Activated naive CD4-positive, alpha-beta T cell treated with anti-CD3 and anti-CD28 coated beads, Interleukin-2, amount 50 U/mL, for 72 hours (primary cell): ENCODE data around the gene BCL7A. TPM values are rescaled to one million over a fixed set of nuclear protein-coding genes. Genes with fewer than 3 reads are reported as not detected.

Source experiments
- ATAC-seq, 2 donors: fragments of 150-1000 bp; cut with Tn5 transposase; 2 replicates each; pipeline ENCODE4 v1.10.0; 2021; ENCODE audit warnings: mild to moderate bottlenecking in 2 of 2, moderate library complexity in 2 of 2
- DNase-seq, 2 donors: peaks; one replicate each; pipeline ENCODE4 v3.0.0; 2021 to 2022; ENCODE audit warnings: low spot score in 2 of 2
- H3K27ac Mint-ChIP-seq, 2 donors: one replicate each; pipeline ENCODE4 v1.8.0; 2022; ENCODE audit warnings: mild to moderate bottlenecking in 2 of 2, mixed read lengths in 2 of 2
- H3K36me3 Mint-ChIP-seq, 2 donors: one replicate each; pipeline ENCODE4 v1.8.0; 2022; ENCODE audit warnings: mixed read lengths in 2 of 2
- H3K9me3 Mint-ChIP-seq, 2 donors: one replicate each; pipeline ENCODE4 v1.8.0; 2022; ENCODE audit warnings: mixed read lengths in 2 of 2
- total RNA-seq, 2 donors: library from RNA; stranded (reverse); gene quantifications; one replicate each; pipeline ENCODE4 v1.2.3, GENCODE V29; 2022

BCL7A gene
- total RNA-seq, 2 donors from 2014 or later, result 3.3 to 5.8 TPM

DNA sequence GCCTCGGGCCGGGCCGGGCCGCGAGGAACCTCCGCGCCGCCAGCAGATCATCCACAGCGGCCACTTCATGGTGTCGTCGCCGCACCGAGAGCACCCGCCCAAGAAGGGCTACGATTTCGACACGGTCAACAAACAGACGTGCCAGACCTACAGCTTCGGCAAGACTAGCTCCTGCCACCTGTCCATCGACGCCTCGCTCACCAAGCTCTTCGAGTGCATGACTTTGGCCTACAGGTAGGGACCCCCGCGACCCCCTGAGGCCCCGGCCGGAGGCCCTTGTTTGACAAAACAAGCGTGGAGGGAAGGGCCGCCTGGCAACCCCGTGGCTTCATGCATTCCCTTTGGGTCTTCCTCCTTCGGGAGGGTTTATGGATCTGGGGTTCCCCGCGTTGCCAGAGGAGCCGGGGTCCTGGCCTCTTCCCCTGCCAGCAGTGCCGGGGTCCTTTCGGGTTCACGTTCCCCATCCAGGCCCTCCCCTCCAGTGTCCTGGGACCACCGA is 57.4 kb downstream of the BCL7A start:
- H3K9me3 Mint-ChIP-seq, result no peaks in the 10 kb centered on the region
- ATAC-seq, result peak; percentile 1 to 16
- peak in 1 of 2 donors; percentile 50 for DNase-seq
- H3K27ac Mint-ChIP-seq, result peak overlapping the region; percentile 73 to 91
- H3K36me3 Mint-ChIP-seq, result peaks cover 19 to 22% of the 10 kb centered on the region in 2 donors

DNA sequence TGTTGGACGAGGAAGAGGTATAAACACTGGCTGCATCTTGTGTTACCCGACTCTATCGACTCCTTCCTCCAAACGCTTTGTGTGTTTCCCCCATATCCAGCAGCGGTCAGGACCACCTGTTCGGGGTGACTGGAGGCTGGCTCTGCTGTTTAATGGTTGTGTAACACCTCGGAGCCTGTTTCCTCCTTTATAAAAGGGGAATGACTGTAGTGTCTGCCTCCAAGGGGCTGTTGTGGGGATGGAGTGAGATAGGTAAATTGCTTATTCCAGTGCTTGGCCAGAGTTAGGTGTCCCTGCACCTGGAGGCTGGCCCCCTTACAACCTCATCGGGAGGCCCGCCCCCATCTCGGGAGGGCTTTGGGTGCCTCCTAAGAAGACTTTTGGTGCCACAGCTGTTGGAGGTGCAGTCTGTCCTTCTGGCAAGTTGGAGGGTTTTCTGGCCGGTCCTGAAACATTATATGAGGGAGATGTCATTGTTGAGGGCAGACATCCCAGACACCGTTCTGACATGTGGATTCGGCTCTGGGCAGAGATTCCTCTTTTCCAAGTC is 57.9 kb downstream of the BCL7A start:
- no peak for DNase-seq
- H3K27ac Mint-ChIP-seq, result peak overlapping the region; percentile 73 to 91
- H3K9me3 Mint-ChIP-seq, result no peaks in the 10 kb centered on the region
- ATAC-seq, result no peak
- peaks cover 23 to 24% of the 10 kb centered on the region in 2 donors for H3K36me3 Mint-ChIP-seq

DNA sequence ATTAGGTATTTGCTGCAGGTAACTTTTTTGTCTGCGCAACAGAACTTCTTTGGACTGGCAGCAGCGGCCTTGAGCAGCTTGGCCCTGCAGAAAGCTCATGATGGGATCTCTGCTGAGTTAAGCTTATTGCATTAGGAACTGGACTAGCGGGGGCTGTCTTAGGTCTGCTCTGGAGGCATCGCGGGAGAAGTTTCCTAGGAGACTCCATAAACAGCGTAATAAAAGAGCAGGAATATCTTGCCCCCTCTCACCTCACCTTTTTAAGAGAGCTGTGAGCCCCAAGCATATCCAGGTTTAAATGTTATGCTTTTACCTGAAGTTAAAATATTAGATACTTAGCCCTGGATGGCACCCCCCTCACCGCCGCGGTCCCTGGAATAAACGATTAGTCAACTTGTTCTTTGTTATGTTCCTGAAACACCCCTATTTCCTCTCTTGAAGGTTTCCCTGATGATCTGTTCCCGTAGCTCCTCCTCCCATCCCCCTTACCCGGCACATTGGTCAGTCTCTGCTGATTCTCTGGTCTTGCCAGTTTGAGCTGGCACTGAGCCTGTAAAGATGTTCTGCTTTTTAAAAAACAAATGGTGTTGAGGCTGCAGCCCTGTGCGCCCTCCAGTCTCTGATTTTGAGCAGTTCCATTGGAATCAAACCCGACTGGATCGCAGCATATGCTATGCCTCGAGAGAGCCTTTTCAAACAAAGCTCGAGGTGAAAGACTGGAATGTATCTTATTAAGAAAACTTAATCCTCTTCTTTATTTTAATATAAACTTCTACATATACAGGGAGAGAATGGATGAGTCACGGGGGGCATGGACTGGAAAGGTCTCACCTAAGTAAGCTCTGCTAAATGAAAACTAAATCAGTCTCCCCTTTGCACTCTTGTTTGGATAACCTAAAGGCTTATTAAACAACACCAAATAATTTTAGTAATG is 58.7 kb downstream of the BCL7A start:
- DNase-seq (no peak), ATAC-seq (peak in 1 of 2 donors; percentile 22)
- no peaks in the 10 kb centered on the region for H3K9me3 Mint-ChIP-seq
- peaks cover 24 to 25% of the 10 kb centered on the region in 2 donors for H3K36me3 Mint-ChIP-seq
- peak overlapping the region; percentile 38 to 73 for H3K27ac Mint-ChIP-seq

DNA sequence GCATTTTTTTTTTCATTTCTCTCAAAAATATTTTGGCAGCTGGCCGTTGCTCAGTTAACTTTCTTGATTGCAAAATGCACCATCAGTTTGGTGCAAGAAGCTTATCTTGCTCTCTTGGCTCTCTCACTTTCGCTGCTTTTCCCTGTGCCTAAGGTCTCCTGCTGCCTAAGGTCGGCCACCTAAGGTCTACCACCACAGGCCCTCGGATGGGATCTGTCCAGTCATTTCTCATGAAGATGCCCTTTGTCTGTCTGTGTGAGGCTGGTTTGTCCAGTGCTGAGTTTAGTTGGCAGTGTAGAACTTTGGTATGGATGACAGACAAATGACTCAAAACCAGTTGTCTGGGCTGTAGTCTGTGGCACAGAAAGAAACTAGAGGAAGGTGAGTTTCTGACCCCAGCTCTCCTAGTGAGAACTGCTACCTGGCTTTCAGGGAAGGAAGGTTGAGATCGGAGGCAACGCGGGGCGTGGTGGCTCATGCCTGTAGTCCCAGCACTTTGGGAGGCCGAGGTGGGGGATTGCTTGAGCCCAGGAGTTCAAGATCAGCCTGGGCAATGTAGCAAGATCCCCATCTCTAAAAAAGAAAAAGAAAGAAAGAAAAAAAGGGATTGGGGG is 59.5 kb downstream of the BCL7A start:
- no peaks in the 10 kb centered on the region for H3K9me3 Mint-ChIP-seq
- ATAC-seq, result peak; percentile 60 to 69
- peaks cover 29 to 31% of the 10 kb centered on the region in 2 donors for H3K36me3 Mint-ChIP-seq
- H3K27ac Mint-ChIP-seq, result peak overlapping the region; percentile 65 to 73
- peak; percentile 29 to 76 for DNase-seq

DNA sequence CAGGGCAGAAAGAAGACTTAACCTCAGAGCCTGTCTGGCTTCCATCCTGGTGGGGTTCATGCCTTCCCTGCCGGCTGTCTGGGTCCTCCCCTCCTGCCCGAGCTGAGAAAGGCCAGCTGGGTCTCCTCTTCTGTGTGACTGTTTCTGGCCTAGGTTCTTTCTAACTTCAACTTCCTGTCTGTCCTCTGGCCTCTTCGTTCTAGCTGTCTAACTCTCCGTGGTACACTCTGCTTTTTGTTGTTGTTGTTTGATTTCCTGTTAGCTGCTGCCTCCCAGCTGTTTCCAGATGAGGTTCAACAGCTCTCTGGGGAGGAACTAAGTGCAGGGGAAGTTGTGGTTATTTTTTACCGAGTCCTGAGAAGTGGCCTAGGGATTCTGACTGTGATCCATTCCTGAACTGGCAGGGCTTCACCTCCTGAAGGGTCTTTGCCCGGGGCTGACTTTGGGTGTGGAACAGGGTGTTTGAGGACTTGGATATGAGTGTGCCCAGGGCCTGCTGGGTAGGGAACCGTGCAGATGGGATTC is 60.1 kb downstream of the BCL7A start:
- H3K9me3 Mint-ChIP-seq, result no peaks in the 10 kb centered on the region
- no peak for DNase-seq
- peak; percentile 5 to 6 for ATAC-seq
- peaks cover 29 to 31% of the 10 kb centered on the region in 2 donors for H3K36me3 Mint-ChIP-seq
- peak overlapping the region in 1 of 2 donors; percentile 73 for H3K27ac Mint-ChIP-seq

DNA sequence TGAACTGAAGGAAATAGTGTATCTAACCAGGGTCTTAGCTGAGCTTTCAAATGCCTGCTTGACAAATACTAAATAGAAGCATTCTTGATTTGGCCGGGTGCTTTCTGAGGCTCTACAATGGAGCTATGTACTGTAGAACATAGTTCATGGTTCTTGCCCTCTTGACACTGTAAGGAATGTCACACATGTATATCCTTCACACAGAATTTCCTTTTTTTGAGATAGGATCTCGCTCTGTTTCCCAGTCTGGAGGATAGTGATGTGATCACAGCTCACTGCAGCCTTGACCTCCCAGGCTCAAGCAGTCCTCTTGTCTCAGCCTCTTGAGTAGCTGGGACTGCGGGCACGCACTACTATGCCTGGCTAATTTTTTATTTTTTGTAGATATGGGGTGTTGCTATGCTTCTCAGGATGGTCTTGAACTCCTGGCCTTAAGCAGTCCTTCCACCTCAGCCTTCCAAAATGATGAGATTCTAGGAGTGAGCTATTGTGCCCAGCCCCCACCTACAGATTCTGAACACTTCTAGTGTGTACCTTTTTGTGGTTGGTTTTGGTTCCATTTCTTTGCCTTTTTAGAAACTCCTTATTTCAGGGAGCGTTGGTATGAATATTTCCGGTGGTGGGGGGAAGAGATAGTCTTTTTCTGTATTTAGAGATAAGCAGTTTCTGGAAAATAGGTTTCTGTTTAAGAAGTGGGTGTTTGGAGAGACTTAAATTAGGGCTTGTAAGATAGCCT is 61.1 kb downstream of the BCL7A start:
- DNase-seq, result no peak
- ATAC-seq, result peak in 1 of 2 donors; percentile 6
- Mint-ChIP-seq H3K9me3 (no peaks in the 10 kb centered on the region), H3K36me3 (peaks cover 29 to 36% of the 10 kb centered on the region in 2 donors), H3K27ac (peak overlapping the region in 1 of 2 donors; percentile 48)

DNA sequence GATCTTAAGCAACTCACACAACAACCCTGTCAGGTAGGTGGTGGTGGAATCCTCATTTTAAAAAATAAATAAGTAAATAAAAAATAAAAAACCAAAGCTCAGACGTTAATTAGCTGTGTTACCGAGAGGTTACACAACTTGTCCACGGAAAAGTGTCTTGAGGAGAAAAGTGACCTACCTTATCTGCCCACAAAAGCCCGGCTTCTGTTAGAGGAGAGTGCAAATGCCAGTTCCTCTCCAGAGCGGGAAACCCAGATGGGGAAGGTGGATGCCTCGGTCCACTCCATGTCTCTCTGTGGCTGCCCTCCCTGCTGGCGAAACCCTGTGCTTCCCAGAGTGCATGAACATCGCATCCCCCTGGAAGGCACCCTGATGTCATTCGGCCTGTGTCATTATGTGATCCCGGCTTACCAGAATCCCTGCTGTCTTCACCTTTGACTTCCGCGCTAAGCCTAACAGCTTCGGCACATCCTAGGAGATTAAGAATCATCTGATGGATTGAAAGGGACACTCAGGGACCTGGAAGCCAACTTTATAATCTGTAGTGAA is 63.2 kb downstream of the BCL7A start:
- Mint-ChIP-seq H3K36me3 (peaks cover 21 to 31% of the 10 kb centered on the region in 2 donors), H3K9me3 (no peaks in the 10 kb centered on the region), H3K27ac (no peak overlapping the region)
- ATAC-seq (no peak), DNase-seq (no peak)

DNA sequence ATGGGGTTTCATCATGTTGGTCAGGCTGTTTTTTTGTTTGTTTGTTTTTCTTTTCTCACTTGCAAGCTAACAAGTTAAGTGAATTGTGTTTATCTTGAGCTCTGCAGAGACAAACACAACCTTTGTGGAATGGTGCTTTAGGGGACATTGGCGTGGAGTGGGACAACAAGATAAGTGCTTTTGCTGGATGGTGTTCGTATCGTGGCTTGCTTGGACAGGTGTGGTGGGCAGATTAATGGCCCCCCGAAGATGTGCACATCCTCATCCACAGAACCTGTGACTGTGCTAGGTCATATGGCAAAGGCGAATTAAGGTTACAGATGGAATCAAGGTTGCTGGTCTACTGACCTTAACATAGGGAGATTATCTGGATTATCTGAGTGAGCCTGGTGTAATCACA is 63.9 kb downstream of the BCL7A start:
- peak overlapping the region in 1 of 2 donors; percentile 48 for H3K27ac Mint-ChIP-seq
- peaks cover 14 to 24% of the 10 kb centered on the region in 2 donors for H3K36me3 Mint-ChIP-seq
- ATAC-seq, result no peak
- no peak for DNase-seq
- H3K9me3 Mint-ChIP-seq, result no peaks in the 10 kb centered on the region

DNA sequence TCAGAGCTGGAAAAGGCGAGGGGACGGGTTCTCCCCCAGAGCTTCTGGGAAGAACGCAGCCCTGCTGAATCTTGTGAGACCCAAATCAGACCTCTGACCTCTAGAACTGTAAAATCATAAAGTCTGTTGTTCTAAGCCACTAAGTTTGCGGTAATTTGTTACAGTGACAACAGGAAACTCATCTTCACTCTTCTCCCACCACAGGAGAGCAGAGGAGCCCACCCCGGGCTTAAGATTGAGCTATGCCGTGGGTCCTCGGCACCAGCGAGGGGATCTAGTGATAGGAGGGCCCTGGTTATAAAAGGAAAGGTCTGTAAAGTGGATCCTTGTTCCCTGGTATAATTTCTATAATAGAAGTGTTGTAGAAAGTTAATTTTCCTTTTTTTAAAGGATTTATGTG is 64.4 kb downstream of the BCL7A start:
- H3K27ac Mint-ChIP-seq, result peak overlapping the region in 1 of 2 donors; percentile 48

DNA sequence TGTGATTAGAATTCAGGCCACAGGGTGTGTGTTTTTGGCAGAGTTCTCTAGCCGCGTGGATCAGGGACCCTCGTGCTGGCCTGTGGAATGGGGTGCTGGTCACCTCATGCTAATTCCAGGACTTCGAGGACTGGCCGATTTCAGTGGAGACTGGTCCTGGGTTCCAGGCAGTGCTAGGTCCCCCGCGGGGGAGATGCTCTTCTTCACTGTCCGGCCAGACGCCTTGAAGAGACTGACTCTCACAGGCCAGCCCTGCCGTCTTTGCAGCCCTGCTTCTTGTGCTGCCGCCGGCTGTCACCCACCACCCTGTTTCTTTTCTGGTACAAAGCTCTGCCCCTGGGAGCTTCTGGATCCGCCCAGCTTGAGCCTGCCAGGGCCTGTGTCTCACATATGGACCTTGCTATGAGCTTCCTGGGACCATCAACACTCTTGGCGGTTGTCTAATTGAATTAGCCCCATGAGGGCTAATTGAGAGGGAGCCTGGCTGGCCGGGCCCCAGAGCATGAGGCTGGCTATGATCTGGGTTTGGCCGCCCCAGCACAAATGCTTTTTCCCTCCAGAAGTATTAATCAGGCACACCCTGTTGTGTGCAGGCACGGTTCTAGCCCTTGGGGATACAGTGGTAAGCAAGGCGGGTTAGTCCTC is 65.1 kb downstream of the BCL7A start:
- ATAC-seq, result no peak
- H3K36me3 Mint-ChIP-seq, result peaks cover 14 to 23% of the 10 kb centered on the region in 2 donors
- no peaks in the 10 kb centered on the region for H3K9me3 Mint-ChIP-seq
- peak overlapping the region in 1 of 2 donors; percentile 12 for H3K27ac Mint-ChIP-seq
- DNase-seq, result no peak

More for the DNA sequence above, 64.4 kb downstream of the BCL7A start:
- DNase-seq, result no peak
- Mint-ChIP-seq H3K9me3 (no peaks in the 10 kb centered on the region), H3K36me3 (peaks cover 14 to 23% of the 10 kb centered on the region in 2 donors)
- ATAC-seq, result no peak

DNA sequence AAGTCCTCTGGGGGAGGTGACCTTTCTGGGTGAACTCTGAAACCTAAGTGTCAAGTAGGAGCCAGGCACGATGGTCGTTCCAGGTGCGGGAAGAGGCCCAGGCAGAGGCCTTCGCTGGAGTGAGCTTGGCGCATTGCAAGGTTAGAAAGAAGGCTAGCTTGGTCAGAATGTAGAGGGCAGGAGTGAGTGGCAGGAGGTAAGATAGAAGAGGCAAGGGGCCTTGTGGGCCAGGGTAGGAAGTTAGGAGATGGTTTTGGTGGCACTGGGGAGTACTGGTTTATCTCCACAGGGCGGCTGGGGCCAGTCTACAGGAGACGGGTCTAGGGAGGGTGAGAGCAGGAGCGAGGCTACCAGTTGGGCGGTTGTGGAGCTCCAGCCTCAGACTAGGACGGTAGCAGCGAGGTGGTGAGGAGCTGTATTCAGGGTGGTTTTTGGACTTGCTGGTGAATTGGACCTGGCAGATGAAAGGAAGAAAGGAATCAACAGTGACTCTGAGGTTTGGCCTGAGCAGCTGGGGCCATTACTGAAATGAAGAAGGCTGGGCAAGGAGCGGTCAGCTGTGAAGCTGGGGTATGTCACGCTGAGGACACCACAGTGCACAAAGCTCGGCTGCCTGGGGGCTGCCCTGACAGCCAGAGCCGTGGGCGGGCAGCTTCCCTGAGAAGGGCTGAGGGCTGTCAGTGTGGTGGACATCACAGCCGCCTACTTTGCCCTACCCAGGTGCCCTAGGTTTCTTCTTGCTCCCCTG is 65.9 kb downstream of the BCL7A start:
- no peak for DNase-seq
- Mint-ChIP-seq H3K36me3 (peaks cover 14 to 23% of the 10 kb centered on the region in 2 donors), H3K27ac (no peak overlapping the region), H3K9me3 (no peaks in the 10 kb centered on the region)
- no peak for ATAC-seq

DNA sequence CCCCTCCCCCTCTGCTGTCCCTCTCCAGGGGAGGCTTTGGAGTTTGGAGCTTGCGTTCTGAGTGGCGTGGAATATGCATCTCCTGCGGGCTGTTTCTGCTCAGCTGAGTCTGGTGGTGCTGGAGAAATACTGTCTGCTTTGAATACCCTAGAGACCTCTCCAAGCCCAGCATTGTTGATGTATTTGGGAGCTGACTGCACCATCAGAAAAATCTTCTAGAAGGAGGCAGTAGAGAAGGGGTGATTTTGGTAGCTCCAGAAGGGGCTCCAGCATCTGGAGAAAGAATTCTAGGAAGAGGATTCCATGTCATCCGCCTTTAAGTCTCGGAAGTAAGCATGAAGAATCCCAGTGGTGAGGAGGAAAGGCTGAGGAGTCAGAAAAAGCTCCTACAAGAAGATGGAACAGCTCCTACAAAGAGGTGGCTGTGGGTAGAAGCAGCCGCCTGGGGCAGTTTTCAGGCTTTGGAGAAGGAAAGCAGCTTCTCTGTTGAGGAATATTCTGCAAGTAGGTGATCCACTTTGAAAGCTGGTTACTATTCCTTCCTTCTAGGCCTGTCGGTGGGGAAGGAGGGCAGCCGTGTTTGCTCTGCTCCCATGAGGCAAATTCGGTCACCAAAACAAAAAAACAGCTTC is 66.6 kb downstream of the BCL7A start:
- Mint-ChIP-seq H3K9me3 (no peaks in the 10 kb centered on the region), H3K27ac (peak overlapping the region in 1 of 2 donors; percentile 89), H3K36me3 (peaks cover 14 to 23% of the 10 kb centered on the region in 2 donors)
- ATAC-seq, result no peak
- no peak for DNase-seq

DNA sequence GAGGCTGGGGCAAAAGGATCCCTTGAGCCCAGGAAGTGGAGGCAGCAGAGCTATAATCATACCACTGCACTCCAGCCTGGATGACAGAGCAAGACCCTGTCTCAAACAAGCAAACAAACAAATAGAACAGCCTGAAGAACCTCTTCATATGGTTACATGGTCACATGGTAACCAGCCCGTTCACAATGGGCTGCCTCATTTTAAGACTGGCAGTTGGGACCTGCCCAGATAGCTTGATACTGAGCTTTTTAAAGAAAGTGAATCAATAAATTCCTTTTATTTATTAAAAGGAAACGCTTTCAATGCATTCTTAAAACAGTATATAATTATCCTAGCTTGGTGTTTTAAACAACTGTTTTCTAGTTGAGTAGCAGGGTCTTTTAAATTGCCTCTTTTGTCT is 67.4 kb downstream of the BCL7A start:
- no peak for DNase-seq
- Mint-ChIP-seq H3K27ac (no peak overlapping the region), H3K9me3 (no peaks in the 10 kb centered on the region), H3K36me3 (peaks cover 7 to 17% of the 10 kb centered on the region in 2 donors)
- no peak for ATAC-seq

DNA sequence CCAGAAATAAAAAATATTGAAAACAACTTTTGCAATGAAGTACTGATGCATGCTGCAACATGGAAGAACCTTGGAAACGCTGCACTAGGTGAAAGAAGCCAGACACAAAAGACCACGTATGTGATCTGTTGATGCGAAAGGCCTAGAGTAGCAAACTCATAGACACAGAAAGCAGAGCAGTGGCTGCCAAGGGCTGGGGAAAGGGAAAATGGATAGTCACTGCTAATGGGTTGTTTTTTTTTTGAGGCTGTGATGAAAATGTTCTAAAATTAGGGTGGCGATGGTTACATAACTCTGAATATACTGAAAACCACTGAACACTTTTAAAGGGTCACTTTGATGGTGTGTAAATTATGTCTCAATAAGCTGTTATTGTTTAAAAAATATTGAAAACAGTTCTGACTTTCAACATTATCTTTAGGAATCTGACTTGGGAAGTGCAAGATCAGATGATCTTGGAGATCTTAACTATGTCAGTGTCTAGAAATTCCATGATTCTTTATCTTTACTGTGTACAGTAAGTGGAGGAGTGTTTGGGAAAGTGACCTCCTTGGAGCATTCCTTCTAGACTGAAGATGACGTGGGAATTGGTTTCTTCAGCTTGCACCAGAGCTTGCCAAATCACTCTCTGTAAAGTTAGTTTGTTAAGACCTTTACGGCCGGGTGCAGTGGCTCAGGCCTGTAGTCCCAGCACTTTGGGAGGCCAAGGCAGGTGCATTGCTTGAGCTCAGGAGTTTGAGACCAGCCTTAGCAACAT is 69.3 kb downstream of the BCL7A start:
- ATAC-seq, result no peak
- no peak for DNase-seq
- H3K9me3 Mint-ChIP-seq, result no peaks in the 10 kb centered on the region
- peak overlapping the region in 1 of 2 donors; percentile 25 for H3K27ac Mint-ChIP-seq
- peaks cover 0 to 5% of the 10 kb centered on the region in 2 donors for H3K36me3 Mint-ChIP-seq
